Ishikawa (cell line): ENCODE results near the gene SLC37A3.

Experiments
- CEBPB ChIP-seq: IDR thresholded peaks from 2 replicates; pipeline ENCODE4 v1.6.1; 2012
- CREB1 ChIP-seq: IDR thresholded peaks from 2 replicates; pipeline ENCODE4 v1.6.1; 2012; ENCODE audit warnings: low read depth
- EGR1 ChIP-seq: IDR thresholded peaks from 2 replicates; pipeline ENCODE4 v1.6.1; 2012
- EP300 ChIP-seq: IDR thresholded peaks from 2 replicates; pipeline ENCODE4 v1.6.1; 2012; ENCODE audit warnings: borderline replicate concordance
- FOXM1 ChIP-seq: IDR thresholded peaks from 2 replicates; pipeline ENCODE4 v1.6.1; 2012; ENCODE audit warnings: low read depth, borderline replicate concordance
- MAX ChIP-seq: IDR thresholded peaks from 2 replicates; pipeline ENCODE4 v1.6.1; 2012
- NFIC ChIP-seq: IDR thresholded peaks from 2 replicates; pipeline ENCODE4 v1.6.1; 2012
- RAD21 ChIP-seq: IDR thresholded peaks from 2 replicates; pipeline ENCODE4 v1.6.1; 2012; ENCODE audit warnings: low read depth
- TAF1 ChIP-seq: IDR thresholded peaks from 2 replicates; pipeline ENCODE4 v1.6.1; 2012; ENCODE audit warnings: low read depth, mild to moderate bottlenecking
- TCF12 ChIP-seq: IDR thresholded peaks from 2 replicates; pipeline ENCODE4 v1.6.1; 2012; ENCODE audit warnings: low read depth
- TEAD4 ChIP-seq: IDR thresholded peaks from 2 replicates; pipeline ENCODE4 v1.6.1; 2012
- YY1 ChIP-seq: IDR thresholded peaks from 2 replicates; pipeline ENCODE4 v1.6.1; 2012; ENCODE audit warnings: low read depth
- ZBTB7A ChIP-seq: IDR thresholded peaks from 2 replicates; pipeline ENCODE4 v1.6.1; 2012; ENCODE audit warnings: low read depth
- TF ChIP-seq, protein P1 (sequence below): IDR thresholded peaks from 2 replicates; pipeline ENCODE4 v1.6.1; 2012
- TF ChIP-seq, protein P2 (sequence below): IDR thresholded peaks from 2 replicates; pipeline ENCODE4 v1.6.1; 2012; ENCODE audit warnings: low read depth, mild to moderate bottlenecking

SLC37A3 gene

GRCh38 chr7:140364819-140365218, 33.5 kb downstream of the SLC37A3 start:
- TF ChIP-seq CREB1 (no peak), FOXM1 (no peak), ZBTB7A (no peak), RAD21 (no peak), TEAD4 (no peak), MAX (no peak), NFIC (no peak), TAF1 (no peak), EP300 (no peak), YY1 (no peak), TCF12 (no peak)
- TF ChIP-seq, protein P1, sequence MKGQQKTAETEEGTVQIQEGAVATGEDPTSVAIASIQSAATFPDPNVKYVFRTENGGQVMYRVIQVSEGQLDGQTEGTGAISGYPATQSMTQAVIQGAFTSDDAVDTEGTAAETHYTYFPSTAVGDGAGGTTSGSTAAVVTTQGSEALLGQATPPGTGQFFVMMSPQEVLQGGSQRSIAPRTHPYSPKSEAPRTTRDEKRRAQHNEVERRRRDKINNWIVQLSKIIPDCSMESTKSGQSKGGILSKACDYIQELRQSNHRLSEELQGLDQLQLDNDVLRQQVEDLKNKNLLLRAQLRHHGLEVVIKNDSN: no peak
- TF ChIP-seq, protein P2, sequence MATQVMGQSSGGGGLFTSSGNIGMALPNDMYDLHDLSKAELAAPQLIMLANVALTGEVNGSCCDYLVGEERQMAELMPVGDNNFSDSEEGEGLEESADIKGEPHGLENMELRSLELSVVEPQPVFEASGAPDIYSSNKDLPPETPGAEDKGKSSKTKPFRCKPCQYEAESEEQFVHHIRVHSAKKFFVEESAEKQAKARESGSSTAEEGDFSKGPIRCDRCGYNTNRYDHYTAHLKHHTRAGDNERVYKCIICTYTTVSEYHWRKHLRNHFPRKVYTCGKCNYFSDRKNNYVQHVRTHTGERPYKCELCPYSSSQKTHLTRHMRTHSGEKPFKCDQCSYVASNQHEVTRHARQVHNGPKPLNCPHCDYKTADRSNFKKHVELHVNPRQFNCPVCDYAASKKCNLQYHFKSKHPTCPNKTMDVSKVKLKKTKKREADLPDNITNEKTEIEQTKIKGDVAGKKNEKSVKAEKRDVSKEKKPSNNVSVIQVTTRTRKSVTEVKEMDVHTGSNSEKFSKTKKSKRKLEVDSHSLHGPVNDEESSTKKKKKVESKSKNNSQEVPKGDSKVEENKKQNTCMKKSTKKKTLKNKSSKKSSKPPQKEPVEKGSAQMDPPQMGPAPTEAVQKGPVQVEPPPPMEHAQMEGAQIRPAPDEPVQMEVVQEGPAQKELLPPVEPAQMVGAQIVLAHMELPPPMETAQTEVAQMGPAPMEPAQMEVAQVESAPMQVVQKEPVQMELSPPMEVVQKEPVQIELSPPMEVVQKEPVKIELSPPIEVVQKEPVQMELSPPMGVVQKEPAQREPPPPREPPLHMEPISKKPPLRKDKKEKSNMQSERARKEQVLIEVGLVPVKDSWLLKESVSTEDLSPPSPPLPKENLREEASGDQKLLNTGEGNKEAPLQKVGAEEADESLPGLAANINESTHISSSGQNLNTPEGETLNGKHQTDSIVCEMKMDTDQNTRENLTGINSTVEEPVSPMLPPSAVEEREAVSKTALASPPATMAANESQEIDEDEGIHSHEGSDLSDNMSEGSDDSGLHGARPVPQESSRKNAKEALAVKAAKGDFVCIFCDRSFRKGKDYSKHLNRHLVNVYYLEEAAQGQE: no peak

DNA sequence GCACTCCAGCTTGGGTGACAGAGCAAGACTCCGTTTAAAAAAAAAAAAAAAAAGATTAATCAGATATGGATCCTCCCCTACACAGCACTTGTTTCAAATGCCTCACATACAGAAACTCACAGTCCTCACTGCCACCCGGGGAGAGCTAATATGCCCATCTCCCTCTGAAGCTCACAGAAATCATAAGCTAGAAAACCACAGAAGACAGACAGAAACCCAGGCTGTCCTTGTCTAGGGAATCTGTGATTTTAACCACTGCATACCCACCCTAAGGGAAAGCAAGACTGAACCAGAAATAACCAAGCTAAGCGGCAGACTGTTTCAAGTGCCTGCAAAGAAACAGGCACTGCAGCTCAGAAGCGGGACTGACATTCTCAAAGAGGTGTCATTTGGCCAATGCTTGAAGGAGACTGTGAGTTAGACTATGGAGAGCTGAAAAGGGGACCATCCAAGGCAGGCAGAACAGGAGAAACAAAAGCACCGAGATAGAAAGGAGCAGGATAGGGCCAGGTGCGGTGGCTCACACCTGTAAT, 37.6 kb downstream of the SLC37A3 start:
- TF ChIP-seq CREB1: no peak
- no peak for TF ChIP-seq RAD21
- TF ChIP-seq FOXM1: no peak
- no peak for TF ChIP-seq CEBPB
- TF ChIP-seq, protein P2: no peak
- no peak for TF ChIP-seq TCF12

GRCh38 chr7:140358412-140359051, 39.8 kb downstream of the SLC37A3 start:
- no peak for TF ChIP-seq FOXM1
- TF ChIP-seq YY1: no peak
- TF ChIP-seq CREB1: no peak
- TF ChIP-seq RAD21: no peak
- no peak for TF ChIP-seq TCF12

- TF ChIP-seq, protein P2: no peak
- no peak for TF ChIP-seq NFIC
Observed at GRCh38 chr7:140358024-140358411, 40.3 kb downstream of the SLC37A3 start.

GRCh38 chr7:140350056-140350455, 48.3 kb downstream of the SLC37A3 start:
- TF ChIP-seq CREB1 (no peak), TEAD4 (no peak), EP300 (no peak), NFIC (no peak), RAD21 (no peak), ZBTB7A (no peak), EGR1 (no peak), FOXM1 (no peak), MAX (no peak), YY1 (no peak), CEBPB (no peak), TAF1 (no peak), TCF12 (no peak)
- TF ChIP-seq, protein P1: no peak
- TF ChIP-seq, protein P2: no peak
